Tibial nerve (tissue), 4 donors: ENCODE measurements around the gene PRRC2B. TPM values are rescaled to one million over a fixed set of nuclear protein-coding genes. Genes with fewer than 3 reads are reported as not detected.

Experiments
- DNase-seq, 2 donors: peaks; one replicate each; pipeline ENCODE4 v3.0.0-alpha.2; 2019; ENCODE audit warnings: low spot score in 2 of 2
- H3K27ac ChIP-seq, 4 donors: fragments of 200-600 bp; sonication (generic) in 3 of 4; one replicate each; pipeline ENCODE4 v1.5.1; 2017 to 2019; ENCODE audit warnings: mild to moderate bottlenecking in 1 of 4
- H3K27me3 ChIP-seq, 2 donors: fragments of 200-600 bp; sonication (generic) in 1 of 2; one replicate each; pipeline versions ENCODE4 v1.5.1 to v1.6.0; 2017 to 2019
- H3K36me3 ChIP-seq, 3 donors: fragments of 200-600 bp; sonication (generic); one replicate each; pipeline ENCODE4 v1.5.1; 2018 to 2019
- H3K4me1 ChIP-seq, 4 donors: fragments of 200-600 bp; sonication (generic) in 3 of 4; one replicate each; pipeline ENCODE4 v1.5.1; 2017 to 2019
- H3K4me3 ChIP-seq, 4 donors: fragments of 200-600 bp; sonication (generic) in 3 of 4; one replicate each; pipeline ENCODE4 v1.5.1; 2017 to 2019; ENCODE audit warnings: mild to moderate bottlenecking in 1 of 4, moderate library complexity in 1 of 4
- H3K9me3 ChIP-seq, 4 donors: fragments of 200-600 bp; sonication (generic) in 3 of 4; one replicate each; pipeline ENCODE4 v1.5.1; 2017 to 2019
- EP300 ChIP-seq, 2 donors: sonication (generic); formaldehyde crosslinking; IDR thresholded peaks; one replicate each; pipeline ENCODE4 v1.6.1; 2017; ENCODE audit warnings: antibody characterized with exemption in 2 of 2, mild to moderate bottlenecking in 1 of 2
- POLR2A ChIP-seq, 2 donors: fragments of 450-650 bp; IDR thresholded peaks; one replicate each; pipeline ENCODE4 v1.6.1; 2017; ENCODE audit warnings: antibody characterized with exemption in 2 of 2, mild to moderate bottlenecking in 2 of 2, moderate library complexity in 2 of 2
- WGBS, 2 donors: methylation state at CpG; one replicate each; pipeline ENCODE4 v1.1.5; 2018; 5-methylcytosine and 5-hydroxymethylcytosine counted together
- total RNA-seq, 4 donors: library from RNA; depleted of rRNA; stranded (reverse); fragments of >200 nt; gene quantifications; one replicate each; pipeline ENCODE4 v1.1.0, GENCODE V29; 2016
- TF ChIP-seq, protein P1 (sequence below), 5 experiments: fragments of 200-600 bp in 3 of 5; fragments of 450-650 bp in 2 of 5; sonication (generic) in 3 of 5; IDR thresholded peaks; one replicate each; pipeline ENCODE4 v1.5.1; 2016 to 2019; ENCODE audit warnings: antibody characterized with exemption in 5 of 5, mild to moderate bottlenecking in 3 of 5, moderate library complexity in 2 of 5

Gene PRRC2B
- total RNA-seq, 4 donors from 2014 or later: 94.8 to 236 (median 174) TPM

DNA sequence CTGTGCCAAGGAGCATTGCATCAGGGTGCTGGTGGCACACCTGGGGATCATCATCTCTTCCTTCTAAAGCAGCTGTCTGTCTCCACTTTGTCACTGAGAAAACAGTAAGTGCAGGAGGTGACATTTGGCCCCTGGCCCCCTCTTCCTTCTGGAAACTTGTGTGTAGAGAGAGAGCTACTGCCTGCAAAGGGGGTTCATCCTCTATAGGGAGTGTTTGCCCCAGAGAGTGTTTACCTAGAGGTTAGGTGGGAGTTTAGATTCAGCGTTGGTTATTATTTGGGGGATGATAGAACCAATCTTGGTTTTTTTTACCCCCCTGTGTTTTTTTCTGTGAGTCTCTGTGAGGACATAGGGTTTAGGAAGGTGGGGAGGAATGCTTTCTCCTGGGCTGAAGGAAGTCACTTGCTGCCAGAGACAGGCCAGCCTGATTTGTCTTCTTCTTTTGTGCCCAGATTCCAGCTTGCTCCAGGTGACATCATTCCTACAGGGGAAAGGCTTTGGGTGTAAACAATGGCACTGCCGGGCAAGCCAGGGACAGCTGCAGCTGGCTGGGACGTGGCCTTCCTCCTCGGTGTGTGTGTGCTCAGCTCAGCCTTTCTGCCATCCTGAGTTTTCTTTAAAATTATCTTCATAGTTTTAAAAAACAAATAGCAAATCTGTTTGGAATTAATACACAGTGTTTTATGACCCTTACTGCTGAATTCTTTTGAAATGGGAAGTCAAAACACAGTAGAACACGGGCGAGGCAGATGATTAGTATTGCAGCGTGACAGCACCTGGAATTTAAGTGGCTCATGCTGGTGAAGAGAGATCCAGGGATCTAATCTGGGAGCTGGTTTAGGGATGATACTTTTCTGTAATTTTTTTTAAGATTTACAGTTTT, 24.5 kb downstream of the PRRC2B start:
- TF ChIP-seq, protein P1, sequence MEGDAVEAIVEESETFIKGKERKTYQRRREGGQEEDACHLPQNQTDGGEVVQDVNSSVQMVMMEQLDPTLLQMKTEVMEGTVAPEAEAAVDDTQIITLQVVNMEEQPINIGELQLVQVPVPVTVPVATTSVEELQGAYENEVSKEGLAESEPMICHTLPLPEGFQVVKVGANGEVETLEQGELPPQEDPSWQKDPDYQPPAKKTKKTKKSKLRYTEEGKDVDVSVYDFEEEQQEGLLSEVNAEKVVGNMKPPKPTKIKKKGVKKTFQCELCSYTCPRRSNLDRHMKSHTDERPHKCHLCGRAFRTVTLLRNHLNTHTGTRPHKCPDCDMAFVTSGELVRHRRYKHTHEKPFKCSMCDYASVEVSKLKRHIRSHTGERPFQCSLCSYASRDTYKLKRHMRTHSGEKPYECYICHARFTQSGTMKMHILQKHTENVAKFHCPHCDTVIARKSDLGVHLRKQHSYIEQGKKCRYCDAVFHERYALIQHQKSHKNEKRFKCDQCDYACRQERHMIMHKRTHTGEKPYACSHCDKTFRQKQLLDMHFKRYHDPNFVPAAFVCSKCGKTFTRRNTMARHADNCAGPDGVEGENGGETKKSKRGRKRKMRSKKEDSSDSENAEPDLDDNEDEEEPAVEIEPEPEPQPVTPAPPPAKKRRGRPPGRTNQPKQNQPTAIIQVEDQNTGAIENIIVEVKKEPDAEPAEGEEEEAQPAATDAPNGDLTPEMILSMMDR (IDR thresholded peaks at IDR 0.05): no peak
- TF ChIP-seq EP300 (IDR thresholded peaks at IDR 0.05) (no peak), POLR2A (IDR thresholded peaks at IDR 0.05) (no peak)
- Histone ChIP-seq H3K4me1 (peaks cover 4 to 94% (median 73%) of the 10 kb centered on the region in 4 donors), H3K27me3 (no peaks in the 10 kb centered on the region), H3K9me3 (no peaks in the 10 kb centered on the region), H3K4me3 (no peak overlapping the region), H3K27ac (peak overlapping the region in 3 of 4 donors; percentile 1 to 76 (median 41)), H3K36me3 (no peaks in the 10 kb centered on the region)
- WGBS, 2 donors: 31 to 36% methylated on average over 7 of the region's 7 CpGs
- DNase-seq: no peak

DNA sequence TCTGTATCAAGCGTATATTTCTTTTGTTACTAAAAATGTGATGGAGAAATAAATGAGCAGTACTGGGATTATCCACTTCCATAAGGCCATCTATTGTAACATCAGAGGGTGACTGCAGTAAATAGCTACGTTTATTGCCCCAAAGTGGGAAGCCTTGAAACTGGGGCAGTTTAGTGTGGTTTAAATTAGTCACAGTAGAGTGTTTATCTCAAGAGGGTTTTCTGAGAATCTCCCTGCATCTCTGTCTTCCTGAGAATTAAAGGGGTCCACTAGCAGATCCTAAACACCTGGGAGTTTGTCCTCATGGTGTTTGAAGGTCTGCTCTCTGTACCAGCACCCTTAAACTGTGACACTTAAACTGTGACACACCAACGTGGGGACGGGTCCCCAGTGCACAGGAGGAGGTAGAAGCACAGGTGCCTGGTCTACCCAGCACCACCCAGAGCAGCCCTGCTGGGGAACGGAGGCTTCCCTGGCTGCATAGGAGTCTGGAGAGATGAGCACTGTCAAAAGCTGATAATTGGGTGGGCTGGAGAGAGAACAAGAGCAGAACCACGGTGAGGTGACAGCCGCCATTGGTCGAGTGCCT, 25.2 kb downstream of the PRRC2B start:
- no peak for DNase-seq
- H3K4me1 ChIP-seq: peaks cover 4 to 94% (median 75%) of the 10 kb centered on the region in 4 donors
- no peaks in the 10 kb centered on the region for H3K9me3 ChIP-seq
- 49 to 53% methylated on average over 8 of the region's 8 CpGs for WGBS, 2 donors
- H3K27me3 ChIP-seq: no peaks in the 10 kb centered on the region
- TF ChIP-seq POLR2A (IDR thresholded peaks at IDR 0.05) (no peak), EP300 (IDR thresholded peaks at IDR 0.05) (no peak)
- TF ChIP-seq, protein P1 (IDR thresholded peaks at IDR 0.05): no peak
- no peaks in the 10 kb centered on the region for H3K36me3 ChIP-seq
- H3K4me3 ChIP-seq: no peak overlapping the region
- peak overlapping the region in 2 of 4 donors; percentile 41 to 76 for H3K27ac ChIP-seq

DNA sequence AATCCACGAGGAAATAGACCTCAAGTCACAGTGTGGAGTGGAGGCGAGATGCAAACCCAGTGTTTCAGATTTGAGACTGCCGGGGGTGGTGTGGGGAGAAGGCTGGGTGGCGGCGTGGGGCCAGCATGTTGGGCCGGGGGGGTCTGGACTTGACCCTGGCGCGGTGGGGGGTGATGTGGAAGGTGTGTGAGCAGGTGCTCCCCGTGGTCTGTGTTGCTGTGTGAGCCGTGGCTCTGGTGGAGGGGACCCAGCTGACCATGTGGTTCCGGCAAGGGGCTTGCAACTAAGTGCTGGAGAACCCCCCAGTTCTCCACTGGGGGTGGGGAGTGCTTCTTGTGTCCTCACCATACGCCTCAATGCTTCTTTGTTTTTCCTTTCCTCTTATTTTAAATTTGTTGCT, 25.8 kb downstream of the PRRC2B start:
- Histone ChIP-seq H3K27me3 (no peaks in the 10 kb centered on the region), H3K4me3 (no peak overlapping the region), H3K4me1 (peaks cover 4 to 94% (median 75%) of the 10 kb centered on the region in 4 donors), H3K27ac (peak overlapping the region in 2 of 4 donors; percentile 41 to 76), H3K9me3 (no peaks in the 10 kb centered on the region), H3K36me3 (no peaks in the 10 kb centered on the region)
- DNase-seq: no peak
- TF ChIP-seq POLR2A (IDR thresholded peaks at IDR 0.05) (no peak), EP300 (IDR thresholded peaks at IDR 0.05) (no peak)
- TF ChIP-seq, protein P1 (IDR thresholded peaks at IDR 0.05): no peak
- WGBS, 2 donors: 61 to 72% methylated on average over 12 of the region's 12 CpGs

DNA sequence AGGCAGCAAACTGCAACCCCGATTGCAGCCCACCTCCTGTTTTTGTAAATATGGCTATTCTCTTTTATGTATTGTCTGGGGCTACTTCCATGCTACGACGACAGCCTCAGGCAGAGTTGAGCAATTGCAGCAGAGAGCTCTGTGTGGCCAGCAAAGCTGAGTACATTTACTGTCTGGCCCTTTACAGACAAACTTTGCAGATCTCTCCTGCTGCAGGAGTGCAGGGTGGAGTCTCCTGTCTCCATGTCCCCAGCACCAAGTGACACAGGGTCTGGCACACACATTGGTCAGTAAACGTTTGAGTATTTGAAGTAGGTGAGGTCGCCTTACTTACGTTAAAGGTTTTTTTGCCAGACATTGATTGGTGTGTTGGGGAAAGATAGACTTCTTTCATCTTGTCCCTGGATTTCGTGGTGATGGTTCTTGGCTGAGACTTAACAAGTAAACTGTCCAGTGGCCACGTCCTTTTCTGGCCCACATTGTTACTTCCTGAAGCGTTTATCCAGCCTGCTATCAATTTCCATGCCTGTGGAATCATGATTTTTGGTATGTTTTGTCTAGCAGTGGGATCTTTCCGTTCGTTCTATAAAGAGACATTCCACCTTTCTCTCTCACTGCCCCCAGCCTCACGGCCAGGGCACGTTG, 27.2 kb downstream of the PRRC2B start:
- no peak overlapping the region for H3K4me3 ChIP-seq

More for the DNA sequence above, 27.2 kb downstream of the PRRC2B start:
- H3K4me1 ChIP-seq: peaks cover 4 to 89% (median 64%) of the 10 kb centered on the region in 4 donors
- H3K36me3 ChIP-seq: no peaks in the 10 kb centered on the region
- H3K27me3 ChIP-seq: no peaks in the 10 kb centered on the region
- H3K27ac ChIP-seq: no peak overlapping the region
- no peak for DNase-seq
- no peaks in the 10 kb centered on the region for H3K9me3 ChIP-seq
- 29 to 31% methylated on average over 13 of the region's 13 CpGs for WGBS, 2 donors
- TF ChIP-seq EP300 (IDR thresholded peaks at IDR 0.05): no peak
- TF ChIP-seq, protein P1 (IDR thresholded peaks at IDR 0.05): no peak
- no peak for TF ChIP-seq POLR2A (IDR thresholded peaks at IDR 0.05)
